GM12872 (cell line): ENCODE measurements around the gene SSX2IP.

Experiments used
- TF ChIP-seq, protein P1 (sequence below): IDR thresholded peaks from 3 replicates; pipeline ENCODE4 v1.5.1; 2011; ENCODE audit warnings: low read depth, mild to moderate bottlenecking, low read length, moderate library complexity; ENCODE audit not compliant: insufficient read depth

The SSX2IP gene

GRCh38 chr1:84606977-84607376, 83.3 kb downstream of the SSX2IP start:
- TF ChIP-seq, protein P1, sequence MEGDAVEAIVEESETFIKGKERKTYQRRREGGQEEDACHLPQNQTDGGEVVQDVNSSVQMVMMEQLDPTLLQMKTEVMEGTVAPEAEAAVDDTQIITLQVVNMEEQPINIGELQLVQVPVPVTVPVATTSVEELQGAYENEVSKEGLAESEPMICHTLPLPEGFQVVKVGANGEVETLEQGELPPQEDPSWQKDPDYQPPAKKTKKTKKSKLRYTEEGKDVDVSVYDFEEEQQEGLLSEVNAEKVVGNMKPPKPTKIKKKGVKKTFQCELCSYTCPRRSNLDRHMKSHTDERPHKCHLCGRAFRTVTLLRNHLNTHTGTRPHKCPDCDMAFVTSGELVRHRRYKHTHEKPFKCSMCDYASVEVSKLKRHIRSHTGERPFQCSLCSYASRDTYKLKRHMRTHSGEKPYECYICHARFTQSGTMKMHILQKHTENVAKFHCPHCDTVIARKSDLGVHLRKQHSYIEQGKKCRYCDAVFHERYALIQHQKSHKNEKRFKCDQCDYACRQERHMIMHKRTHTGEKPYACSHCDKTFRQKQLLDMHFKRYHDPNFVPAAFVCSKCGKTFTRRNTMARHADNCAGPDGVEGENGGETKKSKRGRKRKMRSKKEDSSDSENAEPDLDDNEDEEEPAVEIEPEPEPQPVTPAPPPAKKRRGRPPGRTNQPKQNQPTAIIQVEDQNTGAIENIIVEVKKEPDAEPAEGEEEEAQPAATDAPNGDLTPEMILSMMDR, result no peak

DNA sequence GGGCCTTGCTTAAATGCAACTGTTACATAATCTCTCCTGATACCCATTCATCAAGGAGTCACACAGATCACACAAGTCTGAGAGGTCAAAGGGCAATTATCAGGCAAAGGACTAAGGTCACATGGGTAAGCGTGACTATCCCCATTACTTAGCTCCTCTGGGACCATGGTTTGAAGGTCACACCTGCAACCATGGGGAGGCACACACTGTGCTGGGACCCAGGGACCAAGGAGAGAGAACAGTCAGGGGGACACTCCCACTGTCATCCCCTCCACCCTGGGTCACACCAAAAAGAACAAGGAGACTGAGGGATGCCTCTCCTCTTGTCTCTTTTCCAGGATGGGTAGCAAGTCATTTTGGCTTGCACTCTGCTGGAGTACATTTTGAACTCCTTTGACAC, 85.1 kb downstream of the SSX2IP start:
- TF ChIP-seq, protein P1, result no peak

GRCh38 chr1:84603941-84604830, 86.1 kb downstream of the SSX2IP start:
- TF ChIP-seq, protein P1, result 0 out of 3 replicates have a peak, but pooled peaks have one; percentile 11

DNA sequence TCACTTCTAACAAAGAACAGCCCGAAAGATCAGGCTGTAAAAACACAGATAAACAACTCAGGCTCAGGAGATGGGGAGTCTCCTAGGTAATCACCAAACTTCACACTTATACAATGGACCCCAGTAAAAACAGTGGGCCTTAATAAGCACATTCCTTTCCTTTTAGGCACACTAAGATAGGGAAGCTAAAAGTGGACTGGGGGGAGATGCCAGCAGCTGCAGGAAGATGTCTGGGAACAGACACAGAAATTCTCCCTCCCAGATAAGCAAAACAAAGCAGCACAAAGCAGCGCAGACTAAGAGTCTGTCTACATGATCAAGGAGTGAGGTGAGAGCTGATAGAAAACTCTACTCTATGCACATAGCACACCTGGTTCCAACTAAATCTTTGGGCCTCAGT, 87.0 kb downstream of the SSX2IP start:
- TF ChIP-seq, protein P1, result no peak

- TF ChIP-seq, protein P1, result no peak
These were observed 89.5 kb downstream of the SSX2IP start for GRCh38 chr1:84600796-84601195.

GRCh38 chr1:84598846-84599741, 91.2 kb downstream of the SSX2IP start:
- TF ChIP-seq, protein P1, result no peak

DNA sequence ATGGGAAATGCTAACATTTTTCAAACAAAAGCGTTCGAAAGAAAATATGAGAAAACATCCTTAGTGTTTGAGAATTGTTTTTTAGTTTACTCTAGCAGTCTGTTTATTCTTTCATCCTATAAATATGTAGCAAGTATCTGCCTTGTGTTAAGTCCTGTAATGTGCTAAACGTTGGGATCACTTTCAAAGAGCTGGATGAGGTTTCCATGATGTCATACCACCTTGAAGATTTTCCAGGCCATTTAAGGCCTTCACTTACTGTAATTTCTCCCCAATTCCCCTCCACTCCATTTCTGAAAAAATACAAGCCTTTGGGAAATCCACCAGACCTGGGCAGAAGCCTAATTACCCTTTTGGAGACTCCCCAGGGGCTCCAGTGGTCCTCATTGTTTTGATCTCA, 91.8 kb downstream of the SSX2IP start:
- TF ChIP-seq, protein P1, result no peak
